Parathyroid adenoma (tissue), 2 donors: ENCODE results near the gene BIRC7.

Experiments
- H2AFZ ChIP-seq: fragments of 300-600 bp; sonication (generic); one replicate; pipeline ENCODE4 v1.7.0; 2017; ENCODE audit warnings: antibody characterized with exemption, mild to moderate bottlenecking
- H3K27ac ChIP-seq: fragments of 300-600 bp; sonication (generic); one replicate; pipeline ENCODE4 v1.7.0; 2017
- H3K27me3 ChIP-seq: fragments of 300-600 bp; sonication (generic); one replicate; pipeline ENCODE4 v1.7.0; 2017; ENCODE audit warnings: low read length; ENCODE audit not compliant: control insufficient read depth, insufficient read depth
- H3K36me3 ChIP-seq: fragments of 300-600 bp; sonication (generic); one replicate; pipeline ENCODE4 v1.7.0; 2017; ENCODE audit warnings: low read length; ENCODE audit not compliant: control insufficient read depth, insufficient read depth
- H3K4me1 ChIP-seq: fragments of 300-600 bp; sonication (generic); one replicate; pipeline ENCODE4 v1.7.0; 2017; ENCODE audit warnings: control low read depth
- H3K4me2 ChIP-seq: fragments of 300-600 bp; sonication (generic); one replicate; pipeline ENCODE4 v1.7.0; 2017; ENCODE audit warnings: low read length
- H3K4me3 ChIP-seq: fragments of 300-600 bp; sonication (generic); one replicate; pipeline ENCODE4 v1.7.0; 2017; ENCODE audit warnings: low read depth, low read length
- H3K79me2 ChIP-seq: fragments of 300-600 bp; sonication (generic); one replicate; pipeline ENCODE4 v1.7.0; 2017; ENCODE audit warnings: control low read depth
- H3K9ac ChIP-seq: fragments of 300-600 bp; sonication (generic); one replicate; pipeline ENCODE4 v1.7.0; 2017; ENCODE audit warnings: mild to moderate bottlenecking
- H3K9me3 ChIP-seq: fragments of 300-600 bp; sonication (generic); one replicate; pipeline ENCODE4 v1.7.0; 2017; ENCODE audit warnings: low read length; ENCODE audit not compliant: control insufficient read depth
- CTCF ChIP-seq: fragments of 300-600 bp; sonication (generic); IDR thresholded peaks from one replicate; pipeline ENCODE4 v1.7.0; 2017; ENCODE audit warnings: antibody characterized with exemption, mild to moderate bottlenecking
- donor health status: primary hyperparathyroidism.

Gene BIRC7

GRCh38 chr20:63261795-63262528, 26.3 kb downstream of the BIRC7 start:
- Histone ChIP-seq H3K4me2 (no peak overlapping the region), H3K4me3 (no peak overlapping the region), H3K9me3 (no peaks in the 10 kb centered on the region), H3K27ac (no peak overlapping the region), H3K36me3 (no peaks in the 10 kb centered on the region), H2AFZ (no peak overlapping the region), H3K27me3 (no peaks in the 10 kb centered on the region), H3K9ac (no peak overlapping the region), H3K79me2 (no peaks in the 10 kb centered on the region), H3K4me1 (no peaks in the 10 kb centered on the region)
- no peak for TF ChIP-seq CTCF

GRCh38 chr20:63262836-63263235, 27.1 kb downstream of the BIRC7 start:
- H3K4me3 ChIP-seq: no peak overlapping the region
- H3K36me3 ChIP-seq: no peaks in the 10 kb centered on the region
- H3K9ac ChIP-seq: no peak overlapping the region
- H3K4me1 ChIP-seq: no peaks in the 10 kb centered on the region
- no peak overlapping the region for H2AFZ ChIP-seq
- H3K79me2 ChIP-seq: no peaks in the 10 kb centered on the region
- H3K27me3 ChIP-seq: no peaks in the 10 kb centered on the region
- no peak for TF ChIP-seq CTCF
- no peak overlapping the region for H3K4me2 ChIP-seq
- H3K27ac ChIP-seq: no peak overlapping the region
- no peaks in the 10 kb centered on the region for H3K9me3 ChIP-seq

DNA sequence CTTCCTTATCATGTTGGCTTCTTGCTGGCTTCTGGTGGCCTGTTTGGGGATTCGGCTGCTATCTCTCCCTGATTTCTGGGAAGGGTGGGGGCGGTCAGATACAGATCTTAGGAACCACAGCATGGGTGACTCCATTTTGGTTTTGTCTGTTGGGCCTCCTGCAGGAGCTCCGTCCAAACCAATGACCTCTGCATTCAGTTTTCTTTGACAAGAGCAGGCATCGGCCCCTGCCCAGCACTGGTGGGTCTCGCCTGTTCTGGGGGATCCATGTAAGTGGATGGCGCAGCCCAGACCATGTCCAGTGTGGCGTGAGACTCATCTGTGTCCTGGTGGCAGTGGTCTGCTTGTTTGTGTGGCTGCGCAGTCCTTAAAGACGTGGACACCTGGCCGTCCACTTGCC, 28.3 kb downstream of the BIRC7 start:
- Histone ChIP-seq H3K27ac (no peak overlapping the region), H2AFZ (no peak overlapping the region), H3K4me3 (no peak overlapping the region), H3K4me1 (no peaks in the 10 kb centered on the region), H3K9me3 (no peaks in the 10 kb centered on the region), H3K9ac (no peak overlapping the region), H3K79me2 (no peaks in the 10 kb centered on the region), H3K36me3 (no peaks in the 10 kb centered on the region), H3K27me3 (no peaks in the 10 kb centered on the region), H3K4me2 (no peak overlapping the region)
- TF ChIP-seq CTCF: no peak

DNA sequence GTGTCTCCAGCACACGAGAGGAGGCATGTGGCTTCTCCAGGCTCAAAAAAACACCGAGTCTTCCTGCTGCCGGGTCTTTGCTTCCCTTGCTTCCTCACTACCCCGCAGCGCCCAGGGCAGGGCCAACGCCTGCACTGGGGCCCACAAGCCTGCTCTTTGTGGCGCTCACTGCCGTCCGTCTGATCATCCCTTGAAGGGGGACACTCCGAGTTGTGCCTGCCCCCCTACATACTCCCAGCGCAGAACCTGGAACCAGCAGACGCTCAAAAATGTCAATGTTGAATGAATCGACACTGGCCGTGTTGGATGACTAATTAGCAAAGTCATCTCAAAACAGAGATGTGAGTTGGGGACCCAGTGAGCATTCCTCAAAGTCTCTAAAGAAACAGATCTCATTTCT, 28.8 kb downstream of the BIRC7 start:
- no peak overlapping the region for H3K27ac ChIP-seq
- H3K27me3 ChIP-seq: no peaks in the 10 kb centered on the region
- no peak overlapping the region for H3K9ac ChIP-seq
- no peaks in the 10 kb centered on the region for H3K79me2 ChIP-seq
- no peaks in the 10 kb centered on the region for H3K9me3 ChIP-seq
- H3K4me3 ChIP-seq: no peak overlapping the region
- no peaks in the 10 kb centered on the region for H3K36me3 ChIP-seq
- no peak overlapping the region for H2AFZ ChIP-seq
- no peaks in the 10 kb centered on the region for H3K4me1 ChIP-seq
- H3K4me2 ChIP-seq: no peak overlapping the region
- TF ChIP-seq CTCF: no peak

DNA sequence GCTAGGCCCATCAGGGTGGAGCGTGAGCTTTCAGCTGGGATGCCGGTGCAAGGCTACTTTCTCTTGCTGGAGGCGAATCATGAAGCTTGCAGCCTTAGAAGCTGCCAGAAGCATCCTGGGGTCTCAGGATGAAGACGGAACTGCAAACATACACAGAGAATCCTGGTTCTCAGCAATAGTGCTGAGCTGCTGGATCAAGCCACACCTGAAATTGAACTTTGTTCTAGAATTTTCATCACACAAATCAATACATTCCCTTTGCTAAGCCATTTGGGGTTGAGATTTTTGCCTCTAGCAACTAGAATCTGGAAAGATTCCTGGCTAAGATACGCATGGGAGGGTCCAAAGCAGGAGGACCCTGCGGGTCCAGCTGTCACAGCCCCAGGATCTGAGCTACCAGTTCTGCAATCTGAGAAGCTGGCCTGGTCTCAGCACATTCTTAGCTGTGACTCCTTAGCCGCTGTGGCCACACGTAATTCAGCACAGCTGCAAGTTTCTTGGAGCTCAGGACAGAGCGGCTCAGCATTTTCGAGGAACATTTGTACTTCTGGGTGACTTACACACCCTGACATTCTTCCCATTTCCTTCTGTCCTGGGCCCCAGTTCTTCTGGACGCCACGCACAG, 30.3 kb downstream of the BIRC7 start:
- TF ChIP-seq CTCF: no peak
- no peaks in the 10 kb centered on the region for H3K4me1 ChIP-seq
- H3K27me3 ChIP-seq: no peaks in the 10 kb centered on the region
- no peak overlapping the region for H3K4me3 ChIP-seq
- H3K9ac ChIP-seq: no peak overlapping the region
- no peak overlapping the region for H2AFZ ChIP-seq
- H3K27ac ChIP-seq: no peak overlapping the region
- no peaks in the 10 kb centered on the region for H3K36me3 ChIP-seq
- H3K9me3 ChIP-seq: no peaks in the 10 kb centered on the region
- no peak overlapping the region for H3K4me2 ChIP-seq
- H3K79me2 ChIP-seq: no peaks in the 10 kb centered on the region
